Stimulated activated CD4-positive, alpha-beta T cell treated with anti-CD3 and anti-CD28 coated beads, Interleukin-1b, Interleukin-23, amount 100 ng/mL, for 24 hours (primary cell): Measurements from ENCODE around the gene L2HGDH.
A peak's percentile ranks its signal among the peaks of the same experiment; 100 is the strongest.

Experiments
- DNase-seq, 4 experiments: peaks; one replicate each; pipeline ENCODE4 v3.0.0-alpha.2; 2020; ENCODE audit warnings: low read depth in 4 of 4, low spot score in 1 of 4

L2HGDH gene

DNA sequence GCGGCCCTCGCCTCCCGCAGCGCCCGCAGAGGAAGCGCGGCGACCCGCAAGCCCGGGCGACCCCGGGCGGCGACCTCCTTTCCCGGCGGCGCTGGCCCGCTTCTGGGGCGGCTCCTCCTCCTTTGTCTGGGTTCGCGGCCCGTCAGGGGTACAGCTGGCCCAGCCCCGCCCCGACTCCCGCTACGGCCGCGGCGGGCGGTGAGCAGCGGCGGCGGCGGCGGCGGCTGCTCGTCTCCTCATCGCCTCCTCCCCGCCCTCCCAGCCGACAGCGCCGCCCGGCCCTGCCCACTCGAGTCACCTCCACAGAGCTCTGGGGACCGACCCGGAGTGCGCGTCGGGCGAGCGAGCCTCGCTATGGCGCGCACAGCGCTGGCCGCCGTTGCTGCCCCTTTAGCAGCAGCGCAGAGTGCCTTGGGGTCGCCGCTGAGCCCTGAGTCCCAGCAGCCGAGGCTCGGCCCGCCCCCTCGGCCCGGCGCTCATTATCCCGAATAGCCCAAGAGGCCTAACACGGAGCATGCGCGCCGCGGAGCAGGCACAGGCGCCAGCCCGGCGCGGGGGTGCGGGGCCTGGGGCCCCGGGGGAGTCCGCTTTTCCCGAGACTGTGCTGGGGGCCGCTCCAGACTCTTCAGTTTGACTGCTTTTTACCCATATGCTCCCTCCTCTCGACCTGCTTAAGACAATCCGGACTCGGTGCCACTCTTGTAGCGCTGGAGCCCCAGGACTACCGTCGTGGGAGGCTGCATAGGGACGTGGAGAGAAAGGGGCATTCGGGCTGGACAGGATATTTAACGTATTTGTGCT, 80.4 kb downstream of the L2HGDH start, which contains the start of gene SOS2:
SOS2 (minus strand) TSS at position 104 of the 801 bp plus-strand sequence. CDS start 295 bp downstream, outside the sequence.
- peak; percentile 39 to 69 (median 51) for DNase-seq

DNA sequence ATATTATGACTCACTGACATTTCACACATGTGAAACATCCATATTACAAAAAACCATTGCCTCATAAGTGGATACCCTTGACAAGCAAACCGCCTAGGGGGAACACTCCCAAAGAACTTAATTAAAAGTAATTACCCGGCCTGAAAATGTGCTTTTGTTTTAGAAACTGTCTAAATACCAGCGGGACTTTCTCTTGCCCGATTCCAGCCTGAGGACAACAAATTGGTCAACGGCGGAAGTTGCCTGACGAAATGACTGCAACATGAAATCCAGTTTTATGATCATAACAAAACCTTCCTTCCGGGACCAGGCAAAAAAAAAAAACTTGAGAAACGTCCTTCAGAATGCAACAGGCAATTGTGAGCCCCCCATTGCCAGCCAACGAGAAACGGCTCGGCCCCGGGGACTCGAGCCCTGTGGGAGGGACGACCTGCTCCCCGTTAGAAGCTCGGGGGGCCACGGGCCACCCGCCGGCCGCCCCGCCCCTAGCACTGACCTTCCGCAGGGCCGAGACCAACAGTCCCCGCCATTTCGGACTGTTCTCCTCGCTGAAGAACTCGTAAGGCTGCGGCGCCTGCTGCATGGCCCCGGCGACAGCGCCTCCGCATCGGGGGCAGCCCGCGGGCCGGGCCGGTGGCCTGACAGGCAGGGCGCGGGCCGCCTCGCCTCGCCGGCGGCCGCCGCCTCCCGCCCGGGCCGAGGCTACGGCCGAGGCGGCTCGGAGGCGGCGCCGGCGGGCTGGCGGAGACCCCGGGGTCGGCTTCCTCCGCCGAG, 81.1 kb downstream of the L2HGDH start:
- DNase-seq = peak in 1 of 4 experiments; percentile 15

DNA sequence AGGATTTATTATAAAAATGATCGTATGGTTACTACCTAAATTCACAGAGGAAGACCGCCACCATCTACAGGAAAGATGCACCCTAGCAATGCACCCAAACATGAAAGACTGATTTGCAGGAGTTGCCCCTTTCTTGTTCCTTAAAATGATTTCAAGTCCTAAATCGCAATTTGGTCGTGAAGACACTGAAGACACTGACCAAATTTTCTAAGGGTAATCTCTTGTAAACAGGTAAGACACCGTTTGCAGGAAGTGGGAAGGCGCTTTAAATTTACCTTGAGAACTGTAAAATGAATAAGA, 81.7 kb downstream of the L2HGDH start:
- no peak for DNase-seq

DNA sequence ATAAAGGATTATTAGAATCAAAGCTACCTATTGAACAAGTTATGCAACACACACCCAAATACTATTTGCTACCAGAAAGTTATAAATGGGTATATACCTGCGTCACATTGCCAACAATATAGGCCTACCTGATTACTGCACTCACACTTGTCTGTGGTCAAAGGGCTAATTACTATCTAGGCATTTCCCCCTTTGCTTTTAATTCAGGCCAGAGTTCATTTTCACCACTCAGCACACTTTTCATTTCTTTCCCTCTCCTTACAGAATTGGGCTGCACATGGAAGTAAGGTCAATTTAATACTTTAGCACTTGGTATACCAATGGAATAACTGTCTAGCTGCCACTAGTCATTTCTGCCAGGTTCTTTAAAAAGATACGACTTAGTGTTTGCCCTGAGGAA, 82.3 kb downstream of the L2HGDH start:
- no peak for DNase-seq

DNA sequence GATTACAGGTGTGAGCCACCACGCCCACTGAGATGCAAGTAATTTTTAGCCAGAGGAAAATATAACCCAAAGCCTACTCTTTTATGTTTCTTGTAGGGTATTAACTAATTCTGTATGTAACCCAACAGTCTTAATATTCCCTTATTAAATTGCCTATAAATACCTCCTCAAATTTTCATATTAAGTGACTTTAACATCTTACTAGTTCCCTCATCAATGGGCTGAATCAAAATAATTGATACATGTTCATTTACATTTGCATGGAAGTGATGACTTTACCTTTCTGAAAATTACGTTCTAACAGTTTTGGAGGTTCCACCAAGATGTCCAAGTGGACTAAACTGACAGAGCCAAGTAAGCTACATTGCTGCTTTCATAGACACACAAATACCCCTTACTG, 83.7 kb downstream of the L2HGDH start:
- no peak for DNase-seq

DNA sequence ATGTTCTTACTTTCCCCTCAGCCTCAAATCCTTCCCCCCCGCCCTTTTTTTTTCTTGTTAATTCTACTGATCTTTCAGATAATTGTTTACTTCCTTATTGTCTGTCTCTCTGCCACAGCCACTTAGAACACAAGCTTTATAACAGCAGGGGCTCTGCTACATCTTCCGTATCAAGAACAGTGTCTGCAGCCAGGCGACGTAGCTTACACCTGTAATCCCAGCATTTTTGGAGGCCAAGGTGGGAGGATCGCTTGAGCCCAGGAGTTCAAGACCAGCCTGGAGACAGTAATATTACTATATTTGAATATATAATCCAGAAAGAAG, 86.1 kb downstream of the L2HGDH start:
- no peak for DNase-seq

DNA sequence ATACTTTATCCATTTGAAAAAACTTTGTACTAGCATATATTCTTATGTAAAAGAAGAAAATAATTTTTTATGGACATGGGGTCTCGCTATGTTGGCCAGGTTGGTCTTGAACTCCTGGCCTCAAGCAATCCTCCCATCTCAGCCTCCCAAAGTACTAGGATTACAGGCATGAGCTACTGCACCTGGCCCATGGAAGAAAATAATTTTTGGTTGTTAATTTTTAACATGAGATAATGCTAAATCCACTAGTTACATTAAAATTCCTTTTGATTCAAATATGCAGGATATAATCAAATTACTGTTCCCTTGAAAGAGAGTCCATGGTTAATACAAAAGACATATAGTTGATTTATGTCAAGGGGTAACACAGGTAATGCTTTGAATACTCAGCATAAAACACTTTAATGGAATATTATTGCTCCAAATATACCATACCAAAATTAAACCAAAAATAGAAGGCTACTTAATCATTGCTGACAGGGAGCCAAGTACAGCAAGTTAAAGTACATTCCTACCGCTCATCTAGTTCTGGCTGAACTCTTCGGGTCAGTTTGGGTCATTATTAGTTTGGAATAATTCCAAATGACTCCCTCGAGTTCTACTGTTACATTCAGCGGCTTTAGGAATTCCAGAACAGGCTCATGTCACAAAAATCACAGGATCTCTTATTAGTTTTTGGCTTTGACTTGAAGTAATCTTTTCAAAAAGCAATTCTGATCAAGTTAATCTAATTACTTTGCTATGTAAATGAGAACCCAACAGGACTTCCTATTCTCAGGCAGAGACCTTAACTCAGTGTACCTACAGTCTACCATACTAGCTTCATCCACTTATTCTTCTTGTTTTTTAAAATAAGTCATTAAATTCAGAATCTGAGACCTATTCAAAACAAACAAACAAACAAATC, 86.7 kb downstream of the L2HGDH start:
- DNase-seq = no peak

DNA sequence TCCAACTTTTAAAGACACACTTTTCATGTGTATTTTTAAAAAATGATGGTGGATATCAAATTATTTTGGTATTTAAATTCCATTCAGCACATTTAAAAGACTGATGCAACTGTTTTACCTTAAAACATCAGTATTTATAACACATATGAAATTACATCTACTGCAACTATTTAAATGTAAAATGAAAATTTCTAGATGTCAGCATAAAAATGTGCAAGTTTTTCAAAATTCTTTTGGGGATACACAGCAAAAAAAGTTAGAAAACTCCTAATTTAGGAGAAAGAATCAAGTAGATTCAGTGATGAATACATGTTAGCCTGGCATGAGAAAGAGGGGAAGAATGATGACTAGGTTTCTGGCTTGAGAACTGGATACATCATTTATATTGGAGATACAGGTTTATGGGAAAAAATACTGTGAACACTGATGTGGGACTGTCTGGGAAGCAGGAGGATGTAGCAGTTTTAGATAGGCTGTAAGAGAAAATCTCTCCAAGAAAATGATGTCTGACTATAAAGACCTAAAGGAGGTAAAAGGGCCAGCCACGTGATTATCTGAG, 89.9 kb downstream of the L2HGDH start:
- DNase-seq = no peak

DNA sequence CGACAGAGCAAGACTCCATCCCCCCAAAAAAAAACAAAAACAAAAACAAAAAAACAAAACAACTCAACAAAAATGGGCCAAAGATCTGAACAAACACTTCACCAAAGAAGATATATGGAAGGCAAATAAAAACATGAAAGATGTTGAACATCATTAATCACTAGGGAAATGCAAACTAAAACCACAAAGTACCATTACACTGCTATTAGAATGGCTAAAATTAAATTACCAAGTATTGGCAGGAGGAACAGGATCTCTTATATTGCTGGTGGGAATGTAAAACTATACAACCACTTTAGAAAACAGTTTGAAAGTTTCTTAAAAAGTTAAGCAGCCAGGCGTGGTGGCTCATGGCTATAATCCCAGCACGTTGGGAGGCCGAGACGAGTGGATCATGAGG, 93.5 kb downstream of the L2HGDH start:
- no peak for DNase-seq

DNA sequence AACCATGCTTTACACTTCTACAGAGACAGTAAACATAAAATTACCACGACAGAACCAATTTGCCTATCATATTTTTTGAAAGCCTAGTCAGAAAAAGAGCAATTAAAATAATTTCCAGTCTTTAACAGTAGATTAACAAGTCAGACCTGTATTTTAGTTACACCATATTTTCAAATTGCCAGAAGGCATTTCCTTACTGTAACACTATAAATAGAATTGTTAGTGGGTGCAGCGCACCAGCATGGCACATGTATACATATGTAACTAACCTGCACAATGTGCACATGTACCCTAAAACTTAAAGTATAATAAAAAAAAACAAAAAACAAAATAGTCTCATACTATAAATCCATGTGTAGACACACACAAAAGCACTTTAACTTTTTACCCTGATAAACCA, 96.6 kb downstream of the L2HGDH start:
- no peak for DNase-seq

DNA sequence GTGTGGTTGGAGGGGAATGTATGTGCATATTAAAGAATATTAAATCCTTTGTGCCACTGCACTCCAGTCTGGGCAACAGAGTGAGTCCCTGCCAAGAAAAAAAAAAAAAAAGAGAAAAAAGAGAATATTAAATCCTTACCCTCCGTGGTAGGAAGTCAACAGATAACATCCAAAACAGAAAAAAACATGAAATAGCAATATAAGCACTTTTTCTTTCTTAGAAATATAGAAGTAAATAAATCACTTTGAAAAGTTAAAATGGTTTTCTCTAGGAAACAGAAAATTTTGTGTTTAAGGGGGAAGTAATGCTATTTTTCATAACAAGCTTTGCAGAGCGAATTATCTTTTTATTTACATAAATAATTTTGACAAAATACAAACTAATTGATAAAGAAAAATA, 98.2 kb downstream of the L2HGDH start:
- DNase-seq = no peak

DNA sequence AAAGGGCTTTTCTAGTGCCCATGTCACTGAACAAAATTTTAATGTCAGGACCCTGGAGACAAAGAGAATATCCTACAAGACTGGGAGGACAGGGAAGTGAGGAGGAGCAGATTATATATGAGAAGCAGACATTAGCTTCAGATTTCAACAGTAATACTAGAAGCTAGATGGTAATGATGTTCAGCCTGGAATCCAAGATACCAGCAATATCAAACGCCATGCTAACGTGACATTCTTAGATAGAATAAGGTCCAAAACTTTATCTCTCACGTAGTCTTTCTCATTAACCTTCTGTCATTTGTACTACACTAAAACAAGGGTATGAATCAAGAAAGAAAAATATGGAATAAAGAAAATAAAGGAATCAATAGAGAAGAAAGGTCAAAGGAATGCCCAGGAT, 99.3 kb downstream of the L2HGDH start:
- DNase-seq = no peak

DNA sequence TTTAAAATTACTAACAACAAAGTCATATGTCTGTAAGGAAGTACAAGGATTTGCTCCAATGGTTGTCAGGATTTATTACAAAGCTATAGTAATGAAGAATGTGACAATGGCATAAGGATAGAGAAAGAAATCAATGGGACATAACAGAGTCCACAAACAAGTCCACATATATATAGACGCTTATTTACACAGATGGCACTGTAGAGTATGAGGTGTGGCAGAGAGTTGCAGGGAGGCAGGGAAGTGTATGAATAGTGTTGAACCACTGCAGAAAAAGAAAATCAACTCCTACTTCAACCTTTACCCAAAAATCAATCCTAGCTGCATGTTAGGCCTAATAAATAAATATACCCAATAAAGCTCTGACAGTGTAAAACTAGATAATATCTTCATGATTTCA, 102.0 kb downstream of the L2HGDH start:
- no peak for DNase-seq

DNA sequence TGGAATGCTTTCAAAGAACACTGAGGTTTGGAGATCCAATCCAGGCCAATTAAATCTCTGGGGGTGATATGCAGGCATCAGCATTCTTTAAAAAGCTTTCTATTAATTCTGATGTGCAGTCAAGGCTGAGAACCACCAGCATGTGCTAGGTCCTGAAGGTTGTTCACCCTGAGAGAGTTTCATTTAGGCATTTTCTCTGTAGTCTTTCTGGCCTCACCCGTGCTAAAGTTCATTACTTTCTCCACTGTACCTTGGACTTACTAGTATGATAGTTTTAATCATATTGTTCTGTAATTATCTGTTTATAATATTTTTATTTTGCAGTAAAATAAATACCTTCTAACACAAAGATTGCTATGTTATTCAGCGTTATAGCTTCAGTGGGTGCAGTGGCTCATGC, 113.5 kb downstream of the L2HGDH start:
- DNase-seq = no peak

DNA sequence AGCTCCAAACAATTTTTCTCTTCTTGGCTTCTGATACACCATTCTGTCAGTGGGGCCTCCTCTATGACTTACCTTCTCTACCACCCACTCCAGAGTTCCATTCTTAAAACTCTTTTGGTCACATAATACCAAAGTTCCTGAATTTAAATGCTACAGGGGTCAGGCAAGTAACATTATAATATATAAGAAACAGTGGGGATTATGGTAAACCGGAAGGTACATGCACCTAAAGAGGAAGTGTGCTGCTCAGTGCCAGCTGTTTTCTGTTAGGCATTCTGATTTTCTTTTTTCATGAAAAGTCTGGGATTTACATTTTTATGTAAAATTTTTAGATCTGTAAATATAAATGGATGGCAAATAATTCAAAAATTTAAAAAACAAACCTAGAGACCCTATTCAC, 120.5 kb downstream of the L2HGDH start:
- DNase-seq = no peak
